Mesenchymal stem cell (in vitro differentiated cells and primary cell): ENCODE measurements around the gene RANBP17.
A peak's percentile ranks its signal among the peaks of the same experiment; 100 is the strongest.

Source experiments
- DNase-seq: peaks from one replicate; pipeline ENCODE4 v3.0.0-alpha.2; 2013
- H2AFZ ChIP-seq: one replicate; pipeline ENCODE4 v1.6.1; 2013; ENCODE audit warnings: low read depth, mild to moderate bottlenecking, control low read depth, inconsistent platforms, low read length, moderate library complexity
- H2AK5ac ChIP-seq: 2 replicates; pipeline ENCODE4 v1.6.1; 2013; ENCODE audit warnings: low read length, moderate library complexity, mild to moderate bottlenecking, inconsistent platforms; ENCODE audit not compliant: severe bottlenecking
- H2BK120ac ChIP-seq: one replicate; pipeline ENCODE4 v1.6.1; 2013; ENCODE audit warnings: low read depth, mild to moderate bottlenecking, inconsistent platforms, low read length, moderate library complexity
- H2BK12ac ChIP-seq, 2 experiments: one replicate each; pipeline ENCODE4 v1.6.1; 2013; ENCODE audit warnings: inconsistent platforms in 2 of 2, low read length in 2 of 2, mild to moderate bottlenecking in 2 of 2, moderate library complexity in 2 of 2, control low read depth in 1 of 2
- H2BK15ac ChIP-seq: one replicate; pipeline ENCODE4 v1.6.1; 2013; ENCODE audit warnings: mild to moderate bottlenecking, low read depth, inconsistent platforms; ENCODE audit not compliant: poor library complexity, severe bottlenecking
- H2BK5ac ChIP-seq: 2 replicates; pipeline ENCODE4 v1.6.1; 2013; ENCODE audit warnings: low read depth, mild to moderate bottlenecking, low read length, control low read depth, inconsistent platforms; ENCODE audit not compliant: poor library complexity, severe bottlenecking
- H3K14ac ChIP-seq, 2 experiments: one replicate each; pipeline ENCODE4 v1.6.1; 2013; ENCODE audit warnings: inconsistent platforms in 2 of 2, low read length in 2 of 2, control low read depth in 1 of 2, mild to moderate bottlenecking in 1 of 2, moderate library complexity in 1 of 2
- H3K18ac ChIP-seq, 2 experiments: one replicate each; pipeline ENCODE4 v1.6.1; 2013; ENCODE audit warnings: inconsistent platforms in 2 of 2, low read length in 2 of 2, control low read depth in 1 of 2, low read depth in 1 of 2, mild to moderate bottlenecking in 1 of 2
- H3K23ac ChIP-seq, 2 experiments: one replicate each; pipeline ENCODE4 v1.6.1; 2013; ENCODE audit warnings: inconsistent platforms in 2 of 2, low read length in 2 of 2, mild to moderate bottlenecking in 2 of 2, moderate library complexity in 2 of 2, control low read depth in 1 of 2
- H3K27ac ChIP-seq: 2 replicates; pipeline ENCODE4 v1.5.1; 2013; ENCODE audit warnings: mild to moderate bottlenecking, moderate library complexity, low read length, control low read depth, inconsistent platforms; ENCODE audit not compliant: poor library complexity, severe bottlenecking
- H3K27me3 ChIP-seq, 2 experiments: 2 replicates each; pipeline versions ENCODE4 v1.6.1 to v1.7.0; 2013; ENCODE audit warnings: low read length in 2 of 2, mild to moderate bottlenecking in 2 of 2, moderate library complexity in 2 of 2, control low read depth in 1 of 2, inconsistent platforms in 1 of 2; ENCODE audit not compliant: control insufficient read depth in 1 of 2, insufficient read depth in 1 of 2
- H3K36me3 ChIP-seq, 2 experiments: 2 replicates each; pipeline versions ENCODE4 v1.6.1 to v1.7.0; 2013; ENCODE audit warnings: low read length in 2 of 2, control low read depth in 1 of 2, inconsistent platforms in 1 of 2, low read depth in 1 of 2, mild to moderate bottlenecking in 1 of 2; ENCODE audit not compliant: insufficient read depth in 2 of 2, control insufficient read depth in 1 of 2
- H3K4ac ChIP-seq, 2 experiments: one replicate each; pipeline ENCODE4 v1.6.1; 2013; ENCODE audit warnings: inconsistent platforms in 2 of 2, low read length in 2 of 2, mild to moderate bottlenecking in 2 of 2, moderate library complexity in 2 of 2, control low read depth in 1 of 2, low read depth in 1 of 2
- H3K4me1 ChIP-seq: 2 replicates; pipeline ENCODE4 v1.6.1; 2013; ENCODE audit warnings: low read depth, low read length, control low read depth; ENCODE audit not compliant: control insufficient read depth, insufficient read depth
- H3K4me2 ChIP-seq: 2 replicates; pipeline ENCODE4 v1.6.1; 2013; ENCODE audit warnings: low read length, mild to moderate bottlenecking, inconsistent platforms; ENCODE audit not compliant: poor library complexity, severe bottlenecking
- H3K4me3 ChIP-seq, 2 experiments: 2 replicates each; pipeline versions ENCODE4 v1.5.1 to v1.7.0; 2013; ENCODE audit warnings: low read length in 2 of 2, mild to moderate bottlenecking in 2 of 2, control low read depth in 1 of 2, low read depth in 1 of 2; ENCODE audit not compliant: insufficient read depth in 1 of 2
- H3K79me1 ChIP-seq: replicated peaks from 2 replicates; pipeline ENCODE4 v1.6.1; 2013; ENCODE audit warnings: mild to moderate bottlenecking, control low read depth, low read length, inconsistent platforms; ENCODE audit not compliant: poor library complexity, severe bottlenecking
- H3K9ac ChIP-seq: 2 replicates; pipeline ENCODE4 v1.7.0; 2013; ENCODE audit warnings: mild to moderate bottlenecking, low read length, moderate library complexity
- H3K9me3 ChIP-seq: 2 replicates; pipeline ENCODE4 v1.7.0; 2013; ENCODE audit warnings: mild to moderate bottlenecking, low read length; ENCODE audit not compliant: control insufficient read depth
- H4K8ac ChIP-seq: one replicate; pipeline ENCODE4 v1.6.1; 2013; ENCODE audit warnings: inconsistent platforms, mild to moderate bottlenecking, low read length, moderate library complexity
- H4K91ac ChIP-seq: one replicate; pipeline ENCODE4 v1.6.1; 2013; ENCODE audit warnings: mild to moderate bottlenecking, low read length, inconsistent platforms
- WGBS: methylation state at CpG from one replicate; pipeline ENCODE4 v1.1.7; 2013; ENCODE audit warnings: mixed read lengths; 5-methylcytosine and 5-hydroxymethylcytosine counted together

The RANBP17 gene

GRCh38 chr5:171313481-171314206, 451.8 kb downstream of the RANBP17 start:
- no peak overlapping the region for H3K4ac ChIP-seq
- H2BK12ac ChIP-seq: no peak overlapping the region
- H3K27ac ChIP-seq: no peak overlapping the region
- DNase-seq: peak; percentile 16
- no peaks in the 10 kb centered on the region for H3K79me1 ChIP-seq
- no peak overlapping the region for H2BK15ac ChIP-seq
- no peak overlapping the region for H4K91ac ChIP-seq
- no peak overlapping the region for H3K4me3 ChIP-seq
- H2BK120ac ChIP-seq: no peak overlapping the region
- H3K9me3 ChIP-seq: peaks cover 5% of the 10 kb centered on the region
- peak overlapping the region in 1 of 2 experiments; percentile 48 for H3K23ac ChIP-seq
- H2BK5ac ChIP-seq: no peak overlapping the region
- 8% methylated on average over 33 of the region's 37 CpGs for WGBS
- H3K4me2 ChIP-seq: no peak overlapping the region
- H3K18ac ChIP-seq: no peak overlapping the region
- no peak overlapping the region for H3K9ac ChIP-seq
- H2AK5ac ChIP-seq: no peak overlapping the region
- no peaks in the 10 kb centered on the region for H3K36me3 ChIP-seq
- no peak overlapping the region for H3K14ac ChIP-seq
- H3K27me3 ChIP-seq: peaks cover 94 to 96% of the 10 kb centered on the region in 2 experiments
- no peak overlapping the region for H2AFZ ChIP-seq
- peaks cover 56% of the 10 kb centered on the region for H3K4me1 ChIP-seq
- H4K8ac ChIP-seq: peak overlapping the region; percentile 49

GRCh38 chr5:171314728-171315385, 453.0 kb downstream of the RANBP17 start:
- Histone ChIP-seq H2AK5ac (no peak overlapping the region), H3K4me1 (peaks cover 47% of the 10 kb centered on the region), H2AFZ (no peak overlapping the region), H3K23ac (peak overlapping the region in 1 of 2 experiments; percentile 77), H3K14ac (no peak overlapping the region), H2BK5ac (no peak overlapping the region), H3K36me3 (no peaks in the 10 kb centered on the region), H3K9me3 (peaks cover 5% of the 10 kb centered on the region), H4K91ac (no peak overlapping the region), H3K27me3 (peaks cover 96 to 97% of the 10 kb centered on the region in 2 experiments), H3K18ac (no peak overlapping the region), H3K79me1 (no peaks in the 10 kb centered on the region), H3K4me3 (peak overlapping the region in 1 of 2 experiments; percentile 33), H3K9ac (no peak overlapping the region), H3K27ac (no peak overlapping the region), H3K4ac (no peak overlapping the region), H2BK12ac (no peak overlapping the region), H3K4me2 (peak overlapping the region; percentile 79), H4K8ac (no peak overlapping the region), H2BK120ac (no peak overlapping the region), H2BK15ac (no peak overlapping the region)
- peak; percentile 33 for DNase-seq
- 5% methylated on average over 50 of the region's 53 CpGs for WGBS

DNA sequence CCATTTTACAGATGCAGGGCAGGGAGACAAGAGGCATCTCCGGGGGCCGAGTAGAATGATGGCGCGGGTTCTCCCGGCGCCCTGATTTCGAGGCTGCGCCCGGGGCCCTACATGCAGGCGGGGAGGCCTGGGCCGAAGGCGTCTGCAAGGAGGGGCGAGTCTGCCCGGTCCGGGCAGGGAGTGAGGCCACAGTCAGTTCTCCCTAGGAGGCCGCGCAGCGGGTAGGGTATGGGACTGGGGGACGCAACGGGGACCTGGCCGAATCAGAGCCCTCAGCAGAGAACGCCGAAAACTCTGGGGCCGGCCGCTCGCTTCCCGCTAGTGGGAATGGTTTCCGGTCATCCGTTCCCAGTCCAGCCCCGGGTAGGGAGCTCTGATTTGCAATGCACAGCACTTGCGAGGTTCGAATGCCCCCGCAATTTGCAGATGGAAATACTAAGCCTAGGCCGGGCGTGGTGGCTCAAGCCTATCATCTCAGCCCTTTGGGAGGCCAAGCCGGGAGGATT, 453.6 kb downstream of the RANBP17 start:
- H3K4me2 ChIP-seq: peak overlapping the region; percentile 79
- H3K27ac ChIP-seq: no peak overlapping the region
- peak; percentile 10 for DNase-seq
- H3K79me1 ChIP-seq: no peaks in the 10 kb centered on the region
- H3K14ac ChIP-seq: no peak overlapping the region
- H4K91ac ChIP-seq: no peak overlapping the region
- no peak overlapping the region for H2AFZ ChIP-seq
- H3K9me3 ChIP-seq: peaks cover 5% of the 10 kb centered on the region
- H3K9ac ChIP-seq: no peak overlapping the region
- peaks cover 97% of the 10 kb centered on the region in 2 experiments for H3K27me3 ChIP-seq
- H3K4me3 ChIP-seq: peak overlapping the region in 1 of 2 experiments; percentile 33
- H2BK5ac ChIP-seq: no peak overlapping the region
- no peak overlapping the region for H2AK5ac ChIP-seq
- H3K23ac ChIP-seq: peak overlapping the region in 1 of 2 experiments; percentile 85
- H2BK15ac ChIP-seq: no peak overlapping the region
- no peak overlapping the region for H2BK12ac ChIP-seq
- 6% methylated on average over 36 of the region's 36 CpGs for WGBS
- H2BK120ac ChIP-seq: no peak overlapping the region
- H3K4me1 ChIP-seq: peaks cover 43% of the 10 kb centered on the region
- no peak overlapping the region for H3K4ac ChIP-seq
- H3K36me3 ChIP-seq: no peaks in the 10 kb centered on the region
- no peak overlapping the region for H4K8ac ChIP-seq
- no peak overlapping the region for H3K18ac ChIP-seq

- no peak overlapping the region for H2BK120ac ChIP-seq
Observed at GRCh38 chr5:171315925-171316257, 454.1 kb downstream of the RANBP17 start.

More at GRCh38 chr5:171315925-171316257, 454.1 kb downstream of the RANBP17 start:
- no peak overlapping the region for H3K9ac ChIP-seq
- H3K79me1 ChIP-seq: no peaks in the 10 kb centered on the region
- peaks cover 5% of the 10 kb centered on the region for H3K9me3 ChIP-seq
- no peak overlapping the region for H4K91ac ChIP-seq
- 24% methylated on average over 20 of the region's 20 CpGs for WGBS
- H2BK12ac ChIP-seq: no peak overlapping the region
- peaks cover 39% of the 10 kb centered on the region for H3K4me1 ChIP-seq
- DNase-seq: no peak
- no peak overlapping the region for H2BK15ac ChIP-seq
- H4K8ac ChIP-seq: no peak overlapping the region
- peak overlapping the region in 1 of 2 experiments; percentile 49 for H3K4me3 ChIP-seq
- no peak overlapping the region for H3K18ac ChIP-seq
- peaks cover 97% of the 10 kb centered on the region in 2 experiments for H3K27me3 ChIP-seq
- H3K23ac ChIP-seq: no peak overlapping the region
- H3K36me3 ChIP-seq: no peaks in the 10 kb centered on the region
- no peak overlapping the region for H2AFZ ChIP-seq
- H3K27ac ChIP-seq: no peak overlapping the region
- no peak overlapping the region for H3K14ac ChIP-seq
- H2AK5ac ChIP-seq: no peak overlapping the region
- H3K4me2 ChIP-seq: peak overlapping the region; percentile 79
- H2BK5ac ChIP-seq: no peak overlapping the region
- H3K4ac ChIP-seq: no peak overlapping the region
